Kidney glomerular epithelial cell (primary cell): ENCODE data around the gene SYNPO2L.
A peak's percentile ranks its signal among the peaks of the same experiment; 100 is the strongest.
"Not testable (repeated sequence)": the region's sequence is repeated elsewhere in the genome, so short reads cannot be mapped to it uniquely, and the experiment has no call there.

ENCODE experiments used
- DNase-seq: peaks from one replicate; lab custom pipeline; 2025; lab: John Stamatoyannopoulos, UW

The SYNPO2L gene

GRCh38 chr10:73623056-73623455, 32.8 kb downstream of the SYNPO2L start:
- DNase-seq = peak; percentile 77

- not testable (repeated sequence) for DNase-seq
Measured at GRCh38 chr10:73620974-73621373, 34.9 kb downstream of the SYNPO2L start.

- not testable (repeated sequence) for DNase-seq
Measured at GRCh38 chr10:73617143-73617542, 38.7 kb downstream of the SYNPO2L start.

GRCh38 chr10:73614720-73615119, 41.1 kb downstream of the SYNPO2L start:
- DNase-seq = no peak

GRCh38 chr10:73609116-73609515, 46.7 kb downstream of the SYNPO2L start:
- no peak for DNase-seq

- peak; percentile 71 for DNase-seq
Measured at GRCh38 chr10:73601486-73601921, 54.3 kb downstream of the SYNPO2L start.

- DNase-seq = peak; percentile 37
Measured at GRCh38 chr10:73597346-73597745, 58.5 kb downstream of the SYNPO2L start.
